Activated CD4-positive, alpha-beta T cell treated with anti-CD3 and anti-CD28 coated beads, Interleukin-2, Interleukin-4, amounts not matched to agents 100 ng/mL and 50 ng/mL, durations not matched to agents 16 hours and 8 hours (primary cell): ENCODE measurements around the gene LARP7.
"Not testable (repeated sequence)": the region's sequence is repeated elsewhere in the genome, so short reads cannot be mapped to it uniquely, and the experiment has no call there.

ENCODE experiments used
- DNase-seq: peaks from one replicate; pipeline ENCODE4 v3.0.0-alpha.2; 2020; ENCODE audit warnings: low spot score

The LARP7 gene

DNA sequence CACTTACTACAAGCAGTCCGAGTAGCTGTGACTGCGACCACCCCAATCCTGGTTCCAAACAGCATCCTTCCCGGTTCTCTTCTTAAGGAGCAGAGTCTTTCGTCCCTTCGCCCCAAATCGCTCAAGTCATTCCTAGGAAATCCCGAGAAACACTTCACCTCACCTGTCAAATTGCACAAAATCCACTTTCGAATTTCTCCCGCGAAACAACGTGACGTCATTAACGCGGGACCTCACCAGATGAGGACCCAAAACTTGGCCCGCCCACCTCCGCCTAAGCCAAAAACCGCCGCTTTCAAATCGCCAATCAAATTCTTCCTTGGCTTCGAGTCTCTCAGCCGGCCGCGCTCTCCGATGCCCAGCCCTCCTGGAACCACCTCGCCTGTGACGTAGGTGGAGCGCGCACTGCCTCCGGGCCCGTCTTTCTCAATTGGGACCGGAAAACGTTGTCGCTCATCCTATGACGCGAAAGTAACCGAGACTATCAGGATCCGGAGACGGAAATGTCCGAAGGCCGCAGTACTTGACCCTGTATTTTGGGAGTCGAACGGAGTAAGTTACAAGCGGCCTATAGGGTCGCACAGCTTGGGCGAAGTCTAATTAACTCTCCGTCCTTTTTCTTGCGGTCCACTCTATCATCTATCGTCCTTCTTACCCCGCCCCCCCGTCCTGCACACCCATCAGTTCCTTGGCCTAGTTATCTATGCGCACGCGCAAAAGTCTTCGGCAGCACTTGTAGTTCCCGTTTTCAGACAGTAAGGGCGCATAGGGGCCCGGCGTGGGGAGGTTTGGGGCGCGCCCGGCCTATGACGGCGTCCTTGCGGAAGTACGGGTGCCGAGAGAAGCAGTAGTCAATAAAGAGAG lies at the start of gene LARP7, which contains the start of gene ZGRF1:
Gene LARP7 (plus strand): TSS at position 456 of the 864 bp plus-strand sequence. CDS start 7,527 bp downstream, outside the sequence.
Gene ZGRF1 (minus strand): TSS at position 222 of the 864 bp plus-strand sequence. CDS start 3,733 bp downstream, outside the sequence.
- DNase-seq: peak; percentile 99

DNA sequence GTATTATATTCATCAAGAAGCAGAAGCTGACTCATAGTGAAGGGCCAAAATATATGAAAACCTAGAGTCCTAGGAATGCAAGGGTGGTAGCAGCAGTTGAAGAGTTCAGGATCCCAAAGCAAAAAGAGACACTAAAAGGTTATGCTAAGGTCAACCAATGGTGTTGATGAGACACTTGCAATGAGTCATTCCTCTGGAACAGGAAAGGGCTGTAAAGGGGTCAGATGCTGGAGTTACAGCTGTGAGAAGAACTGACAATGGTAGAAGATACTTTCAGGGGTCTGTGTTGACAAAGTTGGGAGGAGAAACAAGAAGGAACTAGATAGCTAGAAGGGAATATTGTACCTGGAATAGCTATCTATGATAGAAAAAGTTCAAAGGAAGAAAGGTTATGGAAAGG lies 47.7 kb upstream of the LARP7 start:
- DNase-seq: no peak

- DNase-seq: no peak
Measured at GRCh38 chr4:112591593-112591992, 45.4 kb upstream of the LARP7 start.

DNA sequence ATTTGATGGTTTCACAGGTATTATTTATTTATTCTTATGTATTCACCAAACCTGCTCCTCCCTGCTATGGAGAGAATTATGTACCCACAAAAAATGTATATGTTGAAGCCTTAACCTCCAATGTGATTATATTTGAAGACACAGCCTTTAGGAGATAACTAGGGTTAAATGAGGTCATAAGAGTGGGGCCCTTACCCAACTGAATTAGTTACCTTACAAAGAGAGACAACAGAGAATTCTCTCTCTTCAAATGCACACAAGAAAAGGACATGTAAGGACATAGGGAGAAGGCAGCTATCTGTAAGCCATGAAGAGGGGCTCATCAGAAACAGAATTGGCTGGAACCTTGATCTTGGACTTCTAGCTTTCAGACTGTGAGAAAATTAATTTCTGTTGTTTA lies 44.2 kb upstream of the LARP7 start:
- no peak for DNase-seq

GRCh38 chr4:112593438-112594133 lies 43.4 kb upstream of the LARP7 start:
- DNase-seq: no peak

GRCh38 chr4:112594993-112595392 lies 42.0 kb upstream of the LARP7 start:
- no peak for DNase-seq

GRCh38 chr4:112604589-112604988 lies 32.4 kb upstream of the LARP7 start:
- DNase-seq: peak; percentile 28

- DNase-seq: not testable (repeated sequence)
Measured at GRCh38 chr4:112612814-112613213, 24.1 kb upstream of the LARP7 start.

DNA sequence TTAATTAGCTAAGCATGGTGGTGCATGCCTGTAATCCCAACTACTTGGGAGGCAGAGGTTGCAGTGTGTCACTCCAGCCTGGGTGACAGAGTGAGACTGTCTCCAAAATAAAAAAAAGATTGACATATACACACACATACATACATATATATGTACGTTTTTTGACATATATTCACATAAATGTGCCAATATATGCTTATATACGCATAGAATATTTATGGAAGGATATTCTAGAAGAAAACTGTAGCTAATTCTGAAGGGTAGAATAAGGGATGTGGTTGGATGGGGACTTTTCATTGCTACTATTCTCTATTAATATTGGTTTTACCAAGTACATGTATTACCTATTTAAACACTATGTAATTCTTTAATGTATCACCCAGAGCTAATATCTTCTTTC lies 20.0 kb upstream of the LARP7 start:
- no peak for DNase-seq

GRCh38 chr4:112626228-112626627 lies 10.7 kb upstream of the LARP7 start:
- DNase-seq: no peak

GRCh38 chr4:112633477-112634235 lies 3.3 kb upstream of the LARP7 start:
- DNase-seq: peak; percentile 38

- DNase-seq: no peak
Measured at GRCh38 chr4:112637552-112637866, 566 bp downstream of the LARP7 start.

DNA sequence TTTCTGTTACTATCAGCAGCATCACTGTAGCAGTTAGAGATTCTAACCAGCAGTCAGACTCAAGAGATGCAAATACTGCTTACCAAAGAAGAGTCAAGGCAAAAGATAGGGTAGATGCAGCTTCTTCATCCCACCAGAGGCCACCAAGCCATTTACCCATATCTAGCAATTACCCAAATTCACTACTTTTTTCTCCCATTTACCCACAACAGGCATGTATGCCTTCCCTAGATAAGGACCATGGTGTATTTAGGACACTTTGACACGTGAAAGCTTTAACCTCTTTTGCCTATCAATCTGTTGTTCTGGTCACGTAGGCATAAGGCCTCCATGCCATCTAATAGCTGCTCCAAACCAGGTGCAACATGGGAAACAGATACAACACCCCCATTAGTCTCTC lies 5.6 kb downstream of the LARP7 start:
- no peak for DNase-seq

DNA sequence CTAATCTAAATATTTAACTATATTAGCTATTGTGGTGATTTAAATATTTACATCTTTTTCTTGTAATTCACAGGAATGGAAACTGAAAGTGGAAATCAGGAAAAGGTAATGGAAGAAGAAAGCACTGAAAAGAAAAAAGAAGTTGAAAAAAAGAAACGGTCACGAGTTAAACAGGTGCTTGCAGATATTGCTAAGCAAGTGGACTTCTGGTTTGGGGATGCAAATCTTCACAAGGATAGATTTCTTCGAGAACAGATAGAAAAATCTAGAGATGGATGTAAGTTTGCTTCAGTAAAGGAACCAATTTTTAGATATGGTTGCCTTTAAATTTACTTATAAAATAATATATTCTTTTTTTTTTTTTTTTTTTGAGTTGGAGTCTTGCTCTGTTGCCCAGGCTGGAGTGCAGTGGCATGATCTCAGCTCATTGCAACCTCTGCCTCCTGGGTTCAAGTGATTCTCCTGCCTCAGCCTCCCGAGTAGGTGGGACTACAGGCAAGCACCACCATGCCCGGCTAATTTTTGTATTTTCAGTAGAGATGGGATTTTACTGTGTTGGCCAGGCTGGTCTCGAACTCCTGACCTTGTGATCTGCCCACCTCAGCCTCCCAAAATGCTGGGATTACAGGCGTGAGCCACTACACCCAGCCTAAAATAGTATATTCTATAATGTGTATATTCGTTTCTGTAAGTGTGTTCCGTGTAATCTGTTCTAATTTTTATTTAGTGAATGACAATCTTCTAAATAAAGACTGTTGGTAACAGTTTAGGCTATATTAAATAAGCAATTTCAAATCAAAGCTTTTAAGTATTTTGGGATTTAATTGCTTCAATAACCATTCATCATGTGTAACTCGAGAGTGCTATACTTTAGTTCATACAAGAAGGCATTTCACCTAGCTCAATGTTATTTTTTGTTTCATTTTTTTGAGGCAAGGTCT lies 7.9 kb downstream of the LARP7 start:
- DNase-seq: not testable (repeated sequence)

DNA sequence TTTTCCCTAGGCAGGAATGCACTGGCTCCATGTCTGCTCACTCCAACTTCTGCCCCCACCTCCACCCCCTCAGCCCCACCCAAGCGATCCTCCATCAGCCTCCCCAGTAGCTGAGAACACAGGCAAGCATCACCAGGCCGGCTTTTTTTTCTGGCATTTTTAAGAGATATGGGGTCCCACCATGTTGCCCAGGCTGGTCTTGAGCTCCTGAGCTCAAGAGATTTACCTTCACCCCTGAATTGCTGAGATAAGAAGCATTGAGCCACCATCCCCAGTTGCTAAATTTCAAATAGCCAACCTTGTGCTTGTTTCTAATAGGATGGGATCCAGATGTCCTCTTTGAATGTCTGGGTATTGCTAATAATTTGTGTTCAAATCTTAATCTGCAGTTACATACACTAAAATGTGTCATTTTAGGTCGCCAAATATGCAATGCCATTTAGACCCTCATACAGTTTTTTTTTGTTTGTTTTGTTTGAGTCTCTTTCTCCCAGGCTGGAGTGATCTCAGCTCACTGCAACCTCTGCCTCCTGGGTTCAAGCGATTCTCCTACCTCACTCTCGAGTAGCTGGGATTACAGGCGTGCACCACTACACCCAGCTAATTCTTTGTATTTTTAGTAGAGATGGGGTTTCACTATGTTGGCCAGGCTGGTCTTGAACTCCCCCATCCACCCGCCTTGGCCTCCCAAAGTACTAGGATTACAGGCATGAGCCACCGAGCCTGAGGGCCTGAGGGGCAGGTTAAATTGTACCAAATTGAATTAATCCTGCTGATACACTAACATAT lies 8.8 kb downstream of the LARP7 start:
- DNase-seq: no peak

DNA sequence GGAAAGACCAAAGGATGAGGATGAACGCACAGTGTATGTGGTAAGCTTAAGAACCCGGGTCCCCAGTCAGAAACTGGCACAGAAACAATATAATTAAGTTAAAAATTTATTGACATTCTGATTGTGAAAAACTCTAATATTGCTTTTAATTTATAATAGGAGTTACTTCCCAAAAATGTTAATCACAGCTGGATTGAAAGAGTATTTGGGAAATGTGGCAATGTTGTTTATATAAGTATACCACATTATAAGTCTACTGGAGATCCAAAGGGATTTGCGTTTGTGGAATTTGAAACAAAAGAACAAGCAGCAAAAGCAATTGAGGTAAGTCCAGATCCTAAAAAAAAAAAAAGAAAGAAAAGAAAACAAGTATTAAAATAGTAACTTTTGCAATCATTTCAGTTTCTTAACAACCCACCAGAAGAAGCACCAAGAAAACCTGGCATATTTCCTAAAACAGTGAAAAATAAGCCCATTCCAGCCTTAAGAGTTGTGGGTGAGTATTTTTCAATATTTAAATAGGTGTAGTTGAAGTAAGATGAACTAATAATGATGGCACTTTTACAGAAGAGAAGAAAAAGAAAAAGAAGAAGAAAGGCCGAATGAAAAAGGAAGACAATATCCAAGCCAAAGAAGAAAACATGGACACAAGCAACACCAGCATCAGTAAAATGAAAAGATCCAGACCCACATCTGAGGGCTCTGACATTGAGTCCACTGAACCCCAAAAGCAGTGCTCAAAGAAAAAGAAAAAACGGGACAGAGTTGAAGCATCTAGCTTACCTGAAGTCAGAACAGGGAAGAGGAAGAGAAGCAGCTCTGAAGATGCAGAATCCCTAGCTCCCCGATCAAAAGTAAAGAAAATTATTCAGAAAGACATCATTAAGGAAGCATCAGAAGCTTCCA lies 9.9 kb downstream of the LARP7 start:
- DNase-seq: no peak

DNA sequence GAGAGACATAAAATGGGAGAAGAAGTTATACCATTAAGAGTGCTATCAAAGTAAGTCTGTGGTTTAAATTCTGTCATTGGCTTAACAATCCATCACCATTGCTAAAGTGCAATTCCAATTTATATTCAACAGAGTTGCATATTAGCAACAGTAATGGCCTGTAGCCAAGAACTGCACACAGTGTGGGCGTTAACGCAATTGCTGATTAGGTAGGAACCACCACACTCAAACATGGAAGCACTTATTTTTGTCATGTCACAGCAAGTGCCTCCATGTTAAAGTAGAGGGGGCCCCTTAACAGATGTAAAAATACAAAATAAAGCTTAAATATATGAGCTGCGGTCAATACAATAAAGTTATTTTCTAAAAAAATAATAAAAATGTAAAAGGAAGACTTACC lies 10.8 kb downstream of the LARP7 start:
- DNase-seq: no peak

DNA sequence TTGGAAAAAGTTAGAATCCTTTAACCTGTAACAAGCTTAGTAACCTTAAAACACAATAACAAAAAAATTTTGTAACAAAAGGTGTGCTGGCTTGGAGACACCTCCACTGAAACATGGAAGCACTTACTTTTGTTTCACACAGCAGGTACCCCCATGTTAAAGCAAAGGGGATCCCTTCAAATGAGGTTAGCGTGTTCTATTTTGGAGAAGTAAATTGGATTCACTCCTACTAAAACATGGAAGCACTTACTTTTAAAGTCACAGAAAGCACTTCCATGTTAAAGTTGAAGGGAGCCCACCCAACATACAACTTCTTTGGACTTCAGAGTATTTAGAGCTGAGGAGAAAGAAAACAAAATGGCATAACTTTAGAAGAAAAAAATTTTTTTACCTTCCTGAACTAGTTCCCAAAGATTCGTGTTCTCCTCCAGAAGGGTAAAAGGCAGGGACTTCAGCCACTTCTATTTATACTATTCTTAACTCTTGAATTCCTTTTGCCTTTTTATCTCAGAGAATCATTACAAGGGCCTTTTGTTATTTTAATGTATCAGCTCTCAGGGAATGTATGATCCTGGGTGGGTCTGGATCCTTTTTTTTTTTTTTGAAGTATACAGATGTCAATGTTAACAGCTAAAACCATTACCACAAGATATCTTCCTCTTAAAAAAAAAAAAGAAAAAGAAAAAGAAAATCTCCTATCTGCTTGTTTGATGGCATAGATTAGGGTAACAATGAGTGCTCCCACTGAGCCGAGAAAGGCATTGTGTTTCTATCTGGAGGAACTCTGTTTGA lies 11.5 kb downstream of the LARP7 start:
- DNase-seq: no peak

DNA sequence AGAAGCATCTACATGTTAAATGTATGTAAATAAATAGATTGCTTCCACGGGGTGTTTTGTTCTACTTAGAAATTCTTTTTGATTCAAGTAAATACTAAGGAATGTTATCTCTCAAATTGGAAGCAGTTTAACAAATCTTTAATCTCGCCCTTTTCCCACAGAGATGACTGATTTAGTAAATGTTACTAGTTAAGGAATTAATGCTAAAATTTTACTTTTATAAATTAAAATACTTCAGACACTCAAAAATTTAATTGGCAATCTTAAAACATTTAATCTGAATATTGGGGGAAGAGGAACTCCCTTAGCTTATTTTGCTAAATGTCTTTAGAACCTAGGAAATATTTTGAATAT lies 12.1 kb downstream of the LARP7 start:
- DNase-seq: no peak
